HG03521 (cell line): Measurements from ENCODE around the gene TXNRD1.

Source experiments
- ATAC-seq: cut with Tn5 transposase; IDR thresholded peaks from one replicate; pipeline ENCODE4 v1.9.1; 2021; ENCODE audit warnings: mild to moderate bottlenecking, moderate library complexity; ENCODE audit not compliant: unreplicated experiment

Gene TXNRD1

GRCh38 chr12:104299842-104300481, 84.4 kb downstream of the TXNRD1 start:
- ATAC-seq, result no peak

- peak; percentile 91 for ATAC-seq
These were observed 88.1 kb downstream of the TXNRD1 start, which contains the start of gene EID3 for GRCh38 chr12:104303538-104304151. Gene EID3 (plus strand): TSS chr12:104303739. CDS start chr12:104303935, 196 bp downstream.

GRCh38 chr12:104304261-104305009, 88.9 kb downstream of the TXNRD1 start:
- ATAC-seq, result no peak

- no peak for ATAC-seq
These were observed 89.8 kb downstream of the TXNRD1 start for GRCh38 chr12:104305349-104305748.

- ATAC-seq, result no peak
These were observed 90.8 kb downstream of the TXNRD1 start for GRCh38 chr12:104306376-104306775.

GRCh38 chr12:104306943-104307654, 91.5 kb downstream of the TXNRD1 start:
- ATAC-seq, result no peak

- no peak for ATAC-seq
These were observed 92.0 kb downstream of the TXNRD1 start for GRCh38 chr12:104307655-104308000.

GRCh38 chr12:104309446-104309993, 93.9 kb downstream of the TXNRD1 start:
- no peak for ATAC-seq

- ATAC-seq, result no peak
These were observed 95.4 kb downstream of the TXNRD1 start for GRCh38 chr12:104310751-104311633.

GRCh38 chr12:104312202-104312601, 96.6 kb downstream of the TXNRD1 start:
- ATAC-seq, result no peak

GRCh38 chr12:104312654-104313053, 97.1 kb downstream of the TXNRD1 start:
- no peak for ATAC-seq

- no peak for ATAC-seq
These were observed 98.1 kb downstream of the TXNRD1 start for GRCh38 chr12:104313568-104314241.

- ATAC-seq, result no peak
These were observed 98.6 kb downstream of the TXNRD1 start for GRCh38 chr12:104314242-104314614.

- no peak for ATAC-seq
These were observed 100.0 kb downstream of the TXNRD1 start for GRCh38 chr12:104315326-104316224.

- no peak for ATAC-seq
These were observed 101.4 kb downstream of the TXNRD1 start for GRCh38 chr12:104316936-104317335.

- ATAC-seq, result no peak
These were observed 102.1 kb downstream of the TXNRD1 start for GRCh38 chr12:104317538-104318210.

GRCh38 chr12:104319028-104319427, 103.4 kb downstream of the TXNRD1 start:
- no peak for ATAC-seq
